DMS79 (cell line): ENCODE measurements around the gene TALDO1.
A peak's percentile ranks its signal among the peaks of the same experiment; 100 is the strongest.
"Not testable (repeated sequence)": the region's sequence is repeated elsewhere in the genome, so short reads cannot be mapped to it uniquely, and the experiment has no call there.

Experiments
- DNase-seq: peaks from one replicate; lab custom pipeline; 2025; lab: John Stamatoyannopoulos, UW

TALDO1 gene

DNA sequence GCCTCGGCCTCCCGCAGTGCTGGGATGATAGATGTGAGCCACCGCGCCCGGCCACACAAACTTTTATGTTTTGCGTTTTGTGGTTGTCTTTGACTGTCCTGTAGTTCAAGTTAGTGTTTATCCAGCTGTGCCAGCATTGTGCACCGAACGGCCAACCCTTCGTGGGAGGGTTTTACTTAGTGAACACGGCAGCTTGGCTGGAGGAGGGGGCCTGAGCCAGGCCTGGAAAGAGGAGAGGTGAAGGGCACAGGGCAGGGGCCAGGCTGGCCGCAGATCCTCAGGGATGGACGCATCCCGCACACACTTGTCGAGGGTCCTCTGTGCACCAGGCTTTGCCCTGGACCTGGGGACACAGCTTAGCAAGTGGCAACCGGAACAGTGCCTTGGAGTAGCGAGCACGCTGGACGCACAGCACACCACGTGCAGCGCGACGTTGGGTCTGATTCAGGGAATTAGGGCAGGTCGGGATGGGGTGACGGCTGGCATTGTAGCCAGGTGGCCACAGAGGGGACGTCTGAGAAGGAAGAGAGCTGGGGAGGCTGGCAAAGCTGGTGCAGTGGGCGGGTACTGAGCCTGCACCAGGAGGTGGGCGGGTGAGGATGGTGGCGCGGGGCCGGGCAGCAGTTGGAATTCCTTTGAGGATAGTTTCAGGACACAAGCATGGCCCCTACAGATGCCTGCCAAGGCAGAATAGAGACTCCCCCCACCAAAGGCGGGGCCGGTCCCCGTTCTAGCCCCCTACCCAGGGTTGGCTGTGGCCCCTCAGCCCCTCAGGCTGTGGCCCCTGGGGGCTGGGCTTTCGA, 27.8 kb upstream of the TALDO1 start:
- DNase-seq, result no peak

DNA sequence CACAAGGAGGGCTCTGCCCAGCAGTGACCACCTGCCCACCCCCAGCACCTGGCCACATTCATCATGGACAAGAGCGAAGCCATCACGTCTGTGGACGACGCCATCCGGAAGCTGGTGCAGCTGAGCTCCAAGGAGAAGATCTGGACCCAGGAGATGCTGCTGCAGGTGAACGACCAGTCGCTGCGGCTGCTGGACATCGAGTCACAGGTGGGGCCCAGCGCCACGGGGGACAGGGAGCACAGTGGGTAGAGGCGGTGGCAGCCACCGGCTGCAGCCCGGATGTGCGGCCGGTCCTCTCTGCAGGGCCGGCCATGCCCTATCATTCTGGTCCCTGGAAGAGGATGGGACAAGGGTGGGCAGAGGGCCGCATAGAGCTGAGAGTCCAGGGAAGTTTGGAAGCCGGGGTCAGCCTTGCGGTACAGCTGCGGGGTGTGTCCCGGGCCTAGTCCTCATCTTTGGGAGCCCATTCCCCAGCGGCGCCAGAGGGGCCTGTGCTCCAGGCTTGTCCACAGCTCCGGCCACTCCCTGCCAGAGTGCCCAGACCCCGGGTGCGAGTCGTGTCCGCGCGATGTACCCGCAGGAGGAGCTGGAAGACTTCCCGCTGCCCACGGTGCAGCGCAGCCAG, 27.1 kb upstream of the TALDO1 start:
- no peak for DNase-seq

DNA sequence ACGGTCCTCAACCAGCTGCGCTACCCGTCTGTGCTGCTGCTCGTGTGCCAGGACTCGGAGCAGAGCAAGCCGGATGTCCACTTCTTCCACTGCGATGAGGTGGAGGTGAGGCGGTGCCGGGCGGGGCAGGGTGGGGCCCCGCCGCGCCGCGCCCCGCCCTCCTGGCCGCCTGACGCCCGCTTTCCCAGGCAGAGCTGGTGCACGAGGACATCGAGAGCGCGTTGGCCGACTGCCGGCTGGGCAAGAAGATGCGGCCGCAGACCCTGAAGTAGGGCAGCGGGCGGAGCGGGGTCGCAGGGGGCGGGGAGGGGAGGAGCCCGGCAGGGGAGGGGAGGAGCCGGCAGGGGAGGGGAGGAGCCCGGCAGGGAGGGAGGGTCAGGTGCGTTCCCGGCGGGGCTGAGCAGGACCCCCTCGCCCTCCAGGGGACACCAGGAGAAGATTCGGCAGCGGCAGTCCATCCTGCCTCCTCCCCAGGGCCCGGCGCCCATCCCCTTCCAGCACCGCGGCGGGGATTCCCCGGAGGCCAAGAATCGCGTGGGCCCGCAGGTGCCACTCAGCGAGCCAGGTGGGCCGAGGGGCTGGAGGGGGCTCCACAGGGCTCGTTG, 26.5 kb upstream of the TALDO1 start:
- no peak for DNase-seq

DNA sequence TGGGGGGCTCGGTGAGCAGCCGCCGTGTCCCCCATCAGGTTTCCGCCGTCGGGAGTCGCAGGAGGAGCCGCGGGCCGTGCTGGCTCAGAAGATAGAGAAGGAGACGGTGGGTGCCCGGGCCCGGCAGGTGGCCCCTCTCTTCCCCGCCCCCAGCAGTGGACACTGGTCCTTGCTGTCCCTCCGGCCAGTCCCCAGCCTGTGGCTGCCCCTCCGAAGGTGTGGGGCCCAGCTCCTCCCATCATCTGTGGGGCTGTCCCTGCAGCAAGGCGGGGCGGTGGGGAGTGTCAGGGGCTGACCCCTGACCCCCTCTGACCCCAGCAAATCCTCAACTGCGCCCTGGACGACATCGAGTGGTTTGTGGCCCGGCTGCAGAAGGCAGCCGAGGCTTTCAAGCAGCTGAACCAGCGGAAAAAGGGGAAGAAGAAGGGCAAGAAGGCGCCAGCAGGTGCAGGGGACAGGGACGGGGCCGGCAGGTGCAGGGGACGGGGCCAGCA, 26.0 kb upstream of the TALDO1 start:
- DNase-seq, result no peak

DNA sequence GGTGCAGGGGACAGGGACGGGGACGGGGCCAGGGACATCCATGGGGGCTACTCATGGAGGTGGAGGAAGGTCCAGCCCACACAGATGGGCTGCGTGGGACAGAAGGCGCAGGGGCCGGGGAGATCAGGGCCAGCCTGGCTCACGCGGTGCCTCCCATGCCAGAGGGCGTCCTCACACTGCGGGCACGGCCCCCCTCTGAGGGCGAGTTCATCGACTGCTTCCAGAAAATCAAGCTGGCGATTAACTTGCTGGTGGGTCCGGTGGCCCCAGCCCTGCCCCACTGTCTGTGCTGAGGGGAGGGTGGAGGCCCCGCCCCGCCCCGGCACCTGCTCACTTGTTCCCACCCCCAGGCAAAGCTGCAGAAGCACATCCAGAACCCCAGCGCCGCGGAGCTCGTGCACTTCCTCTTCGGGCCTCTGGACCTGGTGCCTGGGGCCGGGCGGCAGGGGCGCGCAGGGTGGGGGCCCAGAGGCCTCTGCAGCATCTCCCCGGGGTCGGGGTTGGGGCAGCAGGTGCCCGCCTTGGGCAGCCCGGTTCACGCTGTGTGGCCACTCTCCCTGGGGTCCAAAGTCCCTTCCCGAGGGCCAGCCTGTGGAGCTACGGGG, 25.4 kb upstream of the TALDO1 start:
- DNase-seq, result no peak

DNA sequence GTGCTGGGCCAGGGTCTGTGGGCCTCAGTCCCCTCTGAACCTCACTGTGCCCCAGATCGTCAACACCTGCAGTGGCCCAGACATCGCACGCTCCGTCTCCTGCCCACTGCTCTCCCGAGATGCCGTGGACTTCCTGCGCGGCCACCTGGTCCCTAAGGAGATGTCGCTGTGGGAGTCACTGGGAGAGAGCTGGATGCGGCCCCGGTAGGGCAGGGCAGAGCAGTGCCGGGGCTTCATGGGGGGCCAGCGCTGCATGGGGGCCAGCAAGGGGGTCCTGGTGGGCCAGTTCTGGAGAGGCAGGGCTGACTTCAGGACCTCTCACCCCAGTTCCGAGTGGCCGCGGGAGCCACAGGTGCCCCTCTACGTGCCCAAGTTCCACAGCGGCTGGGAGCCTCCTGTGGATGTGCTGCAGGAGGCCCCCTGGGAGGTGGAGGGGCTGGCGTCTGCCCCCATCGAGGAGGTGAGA, 24.9 kb upstream of the TALDO1 start:
- DNase-seq, result no peak

DNA sequence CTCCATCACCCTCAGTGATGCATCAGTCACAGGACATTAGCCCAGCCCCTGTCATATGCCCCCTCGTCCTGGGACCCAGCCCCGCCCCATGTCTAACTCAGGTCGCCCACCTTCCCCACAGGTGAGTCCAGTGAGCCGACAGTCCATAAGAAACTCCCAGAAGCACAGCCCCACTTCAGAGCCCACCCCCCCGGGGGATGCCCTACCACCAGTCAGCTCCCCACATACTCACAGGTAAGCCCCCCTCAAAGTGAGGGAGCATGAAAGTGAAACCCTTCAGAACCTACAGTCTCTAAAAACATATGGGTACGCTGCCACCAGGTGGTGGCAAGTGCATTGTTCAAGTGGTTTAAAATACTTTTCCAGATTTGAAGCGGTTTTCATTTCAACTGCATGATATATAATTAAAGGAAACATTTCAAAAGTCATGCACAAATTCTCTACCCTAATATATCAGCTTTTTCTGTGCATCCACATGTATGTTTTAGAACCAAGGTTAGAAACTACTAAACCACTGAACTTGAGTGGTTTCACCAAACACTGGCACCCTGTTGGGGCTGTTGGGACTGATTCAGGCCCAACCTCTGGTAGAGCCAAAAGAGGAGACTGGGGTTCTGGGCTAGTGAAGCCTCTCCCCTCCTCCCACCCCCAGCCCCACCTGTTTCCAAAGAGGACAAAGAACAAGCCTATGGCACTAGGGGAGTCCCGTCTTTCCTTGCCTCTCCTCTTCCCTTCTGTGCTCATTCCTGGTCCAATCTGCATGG, 24.0 kb upstream of the TALDO1 start:
- no peak for DNase-seq

DNA sequence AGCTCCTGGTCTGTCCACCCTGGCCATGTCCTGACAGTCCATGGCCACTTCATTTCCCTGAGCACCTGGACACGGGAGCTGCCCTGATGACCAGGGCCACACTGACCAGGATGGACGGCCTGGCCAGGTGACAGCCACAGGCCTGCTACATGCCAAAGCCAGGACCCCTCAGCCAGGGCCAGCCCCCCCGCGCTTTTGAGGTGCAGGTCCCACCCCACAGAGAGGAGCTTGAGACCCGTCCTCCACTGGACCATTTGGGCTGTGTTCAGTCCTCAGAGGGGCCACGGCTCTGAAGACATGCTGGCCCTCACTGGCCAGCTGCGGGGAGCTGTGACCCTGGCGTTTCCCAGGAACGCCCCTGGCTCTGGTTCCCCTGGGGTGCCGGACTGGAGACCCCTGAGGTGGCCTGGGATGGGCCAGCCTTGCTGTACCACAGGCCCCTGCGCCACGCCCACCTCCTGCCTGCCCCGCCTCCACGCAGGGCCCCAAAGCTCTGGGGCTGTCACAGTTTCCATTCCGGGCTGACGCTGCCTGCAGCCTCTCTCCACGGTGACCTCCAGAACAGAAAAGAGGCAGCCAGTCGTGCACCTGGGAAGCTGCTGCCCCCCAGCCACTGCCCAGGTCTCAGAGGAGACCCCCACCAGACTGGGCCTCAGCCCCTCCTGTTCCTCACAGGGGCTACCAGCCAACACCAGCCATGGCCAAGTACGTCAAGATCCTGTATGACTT, 23.1 kb upstream of the TALDO1 start:
- DNase-seq, result no peak

DNA sequence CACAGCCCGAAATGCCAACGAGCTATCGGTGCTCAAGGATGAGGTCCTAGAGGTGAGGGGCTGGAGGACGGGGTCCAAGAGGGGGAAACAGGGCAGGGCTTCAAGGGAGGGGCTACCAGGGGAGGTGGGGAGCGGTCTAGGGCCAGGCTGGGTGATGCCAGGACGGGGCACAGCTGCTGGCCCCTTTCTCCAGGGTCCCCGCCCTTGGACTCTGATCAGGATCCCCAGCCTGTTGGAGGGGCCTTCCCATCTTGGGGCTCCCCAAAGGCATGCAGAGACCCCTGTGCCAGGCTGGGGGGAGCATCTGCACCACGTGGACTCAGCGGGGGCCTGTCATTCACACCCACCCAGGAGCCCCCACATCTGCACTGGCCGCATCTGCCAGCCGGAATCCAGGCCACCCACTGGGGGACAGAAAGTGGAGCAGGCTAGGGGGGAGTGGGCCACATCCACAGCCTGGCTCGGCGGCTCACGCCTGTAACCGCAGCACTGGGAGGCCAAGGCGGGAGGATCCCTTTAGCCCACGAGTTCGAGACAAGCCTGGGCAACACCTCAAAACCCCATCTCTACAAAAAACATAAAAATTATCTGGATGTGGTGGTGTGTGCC, 22.4 kb upstream of the TALDO1 start:
- no peak for DNase-seq

DNA sequence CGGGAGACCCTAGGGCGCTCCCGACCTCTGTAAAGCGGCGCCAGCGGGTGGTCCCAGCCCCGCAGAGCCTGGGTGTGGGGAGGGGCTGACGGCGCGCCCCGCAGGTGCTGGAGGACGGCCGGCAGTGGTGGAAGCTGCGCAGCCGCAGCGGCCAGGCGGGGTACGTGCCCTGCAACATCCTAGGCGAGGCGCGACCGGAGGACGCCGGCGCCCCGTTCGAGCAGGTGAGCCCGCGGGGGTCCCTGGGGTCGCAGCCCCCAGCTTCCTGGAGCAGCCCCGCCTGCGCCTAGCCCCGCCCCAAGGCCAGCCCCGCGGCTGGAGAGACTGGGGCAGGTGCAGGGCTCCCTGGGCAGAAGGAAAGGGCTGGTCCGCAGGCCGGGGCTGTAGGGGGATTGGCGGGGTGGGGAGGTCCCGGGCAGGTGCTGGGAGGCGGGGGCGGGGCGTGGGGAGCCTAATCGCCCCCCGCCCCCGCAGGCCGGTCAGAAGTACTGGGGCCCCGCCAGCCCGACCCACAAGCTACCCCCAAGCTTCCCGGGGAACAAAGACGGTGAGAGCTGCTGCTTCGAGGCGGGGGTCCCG, 21.6 kb upstream of the TALDO1 start:
- DNase-seq, result no peak

DNA sequence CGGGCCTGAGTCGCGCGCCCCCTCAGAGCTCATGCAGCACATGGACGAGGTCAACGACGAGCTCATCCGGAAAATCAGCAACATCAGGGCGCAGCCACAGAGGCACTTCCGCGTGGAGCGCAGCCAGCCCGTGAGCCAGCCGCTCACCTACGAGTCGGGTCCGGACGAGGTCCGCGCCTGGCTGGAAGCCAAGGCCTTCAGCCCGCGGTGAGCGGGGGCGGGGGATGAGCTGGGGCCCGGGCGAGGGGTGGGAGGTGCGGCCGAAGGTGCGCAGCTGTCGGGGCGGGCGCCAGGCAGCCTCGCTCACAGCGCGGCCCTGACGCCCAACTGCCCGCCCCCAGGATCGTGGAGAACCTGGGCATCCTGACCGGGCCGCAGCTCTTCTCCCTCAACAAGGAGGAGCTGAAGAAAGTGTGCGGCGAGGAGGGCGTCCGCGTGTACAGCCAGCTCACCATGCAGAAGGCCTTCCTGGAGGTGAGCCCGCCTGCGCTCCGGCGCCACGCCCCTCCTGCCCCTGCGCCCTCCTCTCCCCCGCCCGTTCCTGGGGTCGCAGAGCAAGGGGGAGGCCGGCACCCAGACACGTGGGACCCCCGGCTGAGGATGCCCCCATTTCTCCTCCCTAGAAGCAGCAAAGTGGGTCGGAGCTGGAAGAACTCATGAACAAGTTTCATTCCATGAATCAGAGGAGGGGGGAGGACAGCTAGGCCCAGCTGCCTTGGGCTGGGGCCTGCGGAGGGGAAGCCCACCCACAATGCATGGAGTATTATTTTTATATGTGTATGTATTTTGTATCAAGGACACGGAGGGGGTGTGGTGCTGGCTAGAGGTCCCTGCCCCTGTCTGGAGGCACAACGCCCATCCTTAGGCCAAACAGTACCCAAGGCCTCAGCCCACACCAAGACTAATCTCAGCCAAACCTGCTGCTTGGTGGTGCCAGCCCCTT, 20.7 kb upstream of the TALDO1 start:
- peak; percentile 20 for DNase-seq

DNA sequence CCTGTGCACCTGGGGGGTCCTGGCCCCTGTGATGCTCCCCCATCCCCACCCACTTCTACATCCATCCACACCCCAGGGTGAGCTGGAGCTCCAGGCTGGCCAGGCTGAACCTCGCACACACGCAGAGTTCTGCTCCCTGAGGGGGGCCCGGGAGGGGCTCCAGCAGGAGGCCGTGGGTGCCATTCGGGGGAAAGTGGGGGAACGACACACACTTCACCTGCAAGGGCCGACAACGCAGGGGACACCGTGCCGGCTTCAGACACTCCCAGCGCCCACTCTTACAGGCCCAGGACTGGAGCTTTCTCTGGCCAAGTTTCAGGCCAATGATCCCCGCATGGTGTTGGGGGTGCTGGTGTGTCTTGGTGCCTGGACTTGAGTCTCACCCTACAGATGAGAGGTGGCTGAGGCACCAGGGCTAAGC, 20.0 kb upstream of the TALDO1 start:
- DNase-seq, result no peak

DNA sequence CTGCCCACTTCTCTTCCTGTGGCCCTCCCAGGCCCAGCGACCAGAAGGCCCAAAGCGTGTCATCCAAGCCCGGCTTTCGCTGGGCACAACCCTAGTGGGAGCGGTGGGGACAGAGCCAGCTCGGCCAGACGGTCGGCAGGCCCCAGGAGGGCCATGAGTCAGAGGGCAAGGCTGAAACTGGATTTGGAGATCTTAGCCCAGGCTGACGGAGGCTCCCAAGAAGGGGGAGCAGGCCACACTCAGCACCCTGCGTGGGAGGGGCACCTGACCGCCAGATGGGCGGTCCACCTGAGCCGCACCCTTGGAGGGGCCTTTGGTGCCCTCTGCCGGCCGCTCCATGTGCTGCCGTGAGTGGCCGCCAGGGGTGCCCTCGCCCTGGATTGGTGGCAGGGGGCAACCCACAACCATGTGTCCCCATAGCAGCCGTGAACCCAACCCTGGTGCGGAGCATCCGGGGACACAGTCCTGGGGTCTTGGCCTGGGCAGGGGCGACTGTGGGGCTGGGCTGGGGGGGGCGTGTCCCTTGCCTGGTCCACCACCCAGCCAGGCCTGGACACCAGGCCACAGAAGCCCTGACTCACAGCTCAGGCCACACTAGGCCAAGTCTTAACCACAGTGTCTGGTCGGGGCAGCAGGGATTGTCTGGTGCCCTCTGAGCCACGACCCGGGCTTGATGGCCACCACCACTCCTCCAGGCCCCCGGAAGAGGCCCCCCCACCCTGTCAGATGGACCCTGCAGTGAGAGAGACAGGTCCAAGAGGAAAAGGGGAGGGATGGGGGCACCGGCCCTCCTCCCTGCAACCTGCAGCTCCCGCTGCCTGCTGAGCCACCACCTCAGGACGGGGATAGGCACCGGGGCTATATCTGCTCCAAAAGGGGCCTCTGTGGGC, 19.2 kb upstream of the TALDO1 start:
- peak; percentile 12 for DNase-seq

DNA sequence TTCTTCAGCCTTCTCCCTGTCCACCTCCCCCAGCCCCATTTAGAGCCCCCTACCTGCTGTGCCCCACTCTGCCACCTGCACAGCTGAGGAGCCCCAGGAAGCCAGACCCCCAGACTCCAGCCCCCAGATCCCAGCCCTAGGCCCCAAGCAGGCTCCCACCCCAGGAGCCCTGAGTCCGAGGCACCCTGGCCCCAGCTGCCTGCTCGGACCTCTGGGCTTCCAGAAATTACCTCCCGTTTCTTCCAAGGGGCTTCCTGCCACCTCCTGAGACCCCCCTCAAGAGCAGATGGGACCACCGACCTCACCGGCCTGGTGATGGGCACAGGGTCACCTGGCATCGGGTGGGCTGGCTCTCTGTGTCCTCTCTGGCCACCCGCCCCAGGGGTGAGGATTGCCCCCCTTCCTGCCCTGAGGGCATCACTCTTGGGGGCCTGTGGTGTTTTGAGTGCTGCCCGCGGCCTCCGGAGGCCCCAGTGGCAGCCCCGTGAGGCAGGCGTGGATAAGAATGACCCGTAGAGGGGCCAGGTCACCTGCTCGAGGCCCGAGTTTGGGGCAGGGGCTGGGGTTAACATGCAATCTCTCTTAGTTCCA, 18.3 kb upstream of the TALDO1 start:
- no peak for DNase-seq

DNA sequence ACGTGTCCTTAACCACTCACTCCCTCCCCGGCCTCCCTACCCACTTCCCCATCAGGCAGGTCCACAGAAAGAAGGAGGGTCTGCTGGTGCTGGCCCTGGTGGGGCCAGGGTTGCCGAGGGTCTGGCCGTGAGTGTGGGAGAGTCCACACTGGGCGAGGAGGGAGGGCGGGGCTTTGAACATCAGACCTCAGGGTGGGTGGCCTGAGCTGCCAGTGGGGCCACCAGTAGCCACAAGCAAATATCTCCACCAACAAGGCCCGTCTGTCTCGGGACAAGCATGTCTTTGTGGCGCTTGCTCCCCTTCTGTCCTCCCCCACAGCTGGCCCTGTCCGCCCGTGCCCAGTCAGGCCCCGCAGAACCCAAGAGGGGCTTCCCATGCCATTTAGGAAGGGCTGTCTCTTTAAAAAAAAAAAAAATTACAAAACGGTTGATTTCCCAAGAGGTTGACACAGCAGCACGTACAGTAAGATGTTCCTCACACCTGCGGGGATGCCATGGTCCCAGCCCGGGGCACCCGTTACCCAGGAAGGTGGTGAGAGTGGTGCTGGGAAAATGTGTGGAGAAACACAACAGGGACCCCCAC, 17.7 kb upstream of the TALDO1 start:
- DNase-seq, result no peak

DNA sequence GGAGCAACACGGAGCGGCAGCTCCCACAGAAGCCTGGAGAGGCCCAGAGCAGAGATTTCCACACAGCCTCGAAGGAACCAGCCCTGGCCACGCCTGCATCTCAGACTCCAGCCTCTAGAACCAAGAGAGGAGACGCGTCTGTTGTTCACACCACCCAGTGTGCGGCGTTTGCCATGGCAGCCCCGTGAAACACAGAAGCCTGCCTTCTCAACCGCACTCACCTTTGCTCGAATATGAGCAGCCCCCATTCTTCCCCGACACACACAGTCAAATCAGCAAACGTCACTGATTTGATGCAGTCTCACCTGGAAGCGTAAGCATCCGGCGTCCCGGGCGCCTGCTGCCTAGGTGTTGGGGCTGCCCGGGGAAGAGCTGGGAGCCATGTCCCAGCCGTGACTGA, 14.2 kb upstream of the TALDO1 start:
- no peak for DNase-seq

DNA sequence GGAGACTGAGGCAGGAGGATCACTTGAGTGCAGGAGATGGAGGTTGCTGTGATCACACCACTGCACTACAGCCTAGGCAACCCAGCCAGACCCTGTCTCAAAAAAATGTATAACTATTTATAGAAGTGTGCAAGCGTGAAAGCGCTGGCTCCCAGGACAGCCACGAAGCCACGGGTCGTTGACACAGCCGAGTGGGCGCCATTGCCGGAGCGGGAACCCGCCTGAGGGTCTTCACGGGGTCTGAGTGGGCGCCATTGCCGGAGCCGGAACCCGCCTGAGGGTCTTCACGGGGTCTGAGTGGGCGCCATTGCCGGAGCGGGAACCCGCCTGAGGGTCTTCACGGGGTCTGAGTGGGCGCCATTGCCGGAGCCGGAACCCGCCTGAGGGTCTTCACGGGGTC, 12.7 kb upstream of the TALDO1 start:
- not testable (repeated sequence) for DNase-seq
